NOMO-1 treated with dmso at 0.1 percent for 144 hours (cell line): ENCODE data around the gene KLHL24.
"Not testable (repeated sequence)": the region's sequence is repeated elsewhere in the genome, so short reads cannot be mapped to it uniquely, and the experiment has no call there.

Source experiments
- DNase-seq: peaks from one replicate; lab custom pipeline; 2025; ENCODE audit not compliant: unreplicated experiment; lab: John Stamatoyannopoulos, UW

KLHL24 gene

GRCh38 chr3:183695569-183696364, 60.3 kb downstream of the KLHL24 start:
- DNase-seq = no peak

- peak; percentile 13 for DNase-seq
Observed at GRCh38 chr3:183697123-183697609, 61.7 kb downstream of the KLHL24 start.

- DNase-seq = peak; percentile 35
Observed at GRCh38 chr3:183697610-183698317, 62.3 kb downstream of the KLHL24 start, which contains the start of gene YEATS2. YEATS2 (plus strand) TSS chr3:183697797; CDS start chr3:183715163, 17,366 bp downstream.

- no peak for DNase-seq
Observed at GRCh38 chr3:183698318-183698751, 62.9 kb downstream of the KLHL24 start.

- DNase-seq = peak; percentile 76
Observed at GRCh38 chr3:183698756-183699155, 63.3 kb downstream of the KLHL24 start.

GRCh38 chr3:183699238-183699947, 64.0 kb downstream of the KLHL24 start:
- DNase-seq = no peak

- no peak for DNase-seq
Observed at GRCh38 chr3:183701744-183702143, 66.3 kb downstream of the KLHL24 start.

- DNase-seq = not testable (repeated sequence)
Observed at GRCh38 chr3:183703892-183704291, 68.5 kb downstream of the KLHL24 start.

- DNase-seq = no peak
Observed at GRCh38 chr3:183710231-183710630, 74.8 kb downstream of the KLHL24 start.

- no peak for DNase-seq
Observed at GRCh38 chr3:183711516-183711915, 76.1 kb downstream of the KLHL24 start.

- DNase-seq = no peak
Observed at GRCh38 chr3:183714622-183715021, 79.2 kb downstream of the KLHL24 start.

- DNase-seq = no peak
Observed at GRCh38 chr3:183718012-183718411, 82.6 kb downstream of the KLHL24 start.

GRCh38 chr3:183725387-183725786, 90.0 kb downstream of the KLHL24 start:
- DNase-seq = no peak

GRCh38 chr3:183728204-183728603, 92.8 kb downstream of the KLHL24 start:
- no peak for DNase-seq

- DNase-seq = no peak
Observed at GRCh38 chr3:183730361-183730760, 94.9 kb downstream of the KLHL24 start.

GRCh38 chr3:183731611-183732010, 96.2 kb downstream of the KLHL24 start:
- no peak for DNase-seq

GRCh38 chr3:183733553-183733952, 98.1 kb downstream of the KLHL24 start:
- no peak for DNase-seq
